GM12878 (cell line): ENCODE results near the gene TRPC3. TPM values are rescaled to one million over a fixed set of nuclear protein-coding genes. Genes with fewer than 3 reads are reported as not detected.

Experiments used
- FOS ChIP-seq: IDR thresholded peaks from 3 replicates; pipeline ENCODE4 v1.6.1; 2011; ENCODE audit warnings: borderline replicate concordance; ENCODE audit not compliant: insufficient read length; ENCODE audit errors: extremely low read depth
- JUND ChIP-seq: IDR thresholded peaks from 2 replicates; pipeline ENCODE4 v1.6.1; 2012; ENCODE audit warnings: low read depth, mild to moderate bottlenecking, low read length, improper control_type of control experiment, moderate library complexity
- MTA3 ChIP-seq: IDR thresholded peaks from 2 replicates; pipeline ENCODE4 v1.6.1; 2012; ENCODE audit warnings: low read length, inconsistent platforms, borderline replicate concordance
- NR2C1 ChIP-seq: fragments of 450-650 bp; IDR thresholded peaks from 2 replicates; pipeline ENCODE4 v1.6.1; 2017; ENCODE audit warnings: antibody characterized with exemption, mild to moderate bottlenecking, moderate library complexity
- PML ChIP-seq: IDR thresholded peaks from 2 replicates; pipeline ENCODE4 v1.6.1; 2012; ENCODE audit warnings: low read length, inconsistent platforms
- ZSCAN29 ChIP-seq: fragments of 450-650 bp; IDR thresholded peaks from 2 replicates; pipeline ENCODE4 v1.6.1; 2017; ENCODE audit warnings: mild to moderate bottlenecking, moderate library complexity
- polyA plus RNA-seq, 11 experiments: library from polyadenylated mRNA; depleted of rRNA in 4 of 11; unstranded in 6 of 11; stranded (reverse) in 5 of 11; fragments of >200 nt; fragmentation: Nextera tagmentation in 4 of 11; fragmentation: Illumina TruSeq in 1 of 11; extraction: Ambion mirVana in 4 of 11; extraction: Trizol in 1 of 11; gene quantifications; 1 replicate in 1 of 11; 2 replicates in 10 of 11; pipeline versions ENCODE4 v1.2.1 to v1.2.3, GENCODE V29; 2011 to 2016; ENCODE audit warnings: inconsistent platforms in 2 of 11, missing spikeins in 2 of 11, low read depth in 1 of 11
- total RNA-seq, 4 experiments: library from RNA; depleted of rRNA in 3 of 4; stranded (reverse); fragments of >200 nt in 3 of 4; fragmentation: Illumina TruSeq in 1 of 4; extraction: Trizol in 1 of 4; gene quantifications; 2 replicates each; pipeline versions ENCODE4 v1.2.1 to v1.2.3, GENCODE V29; 2013 to 2021
- TF ChIP-seq, protein P1 (sequence below): fragments of 150-350 bp; IDR thresholded peaks from 2 replicates; pipeline ENCODE4 v1.6.1; 2016; ENCODE audit warnings: low read depth, low read length
- TF ChIP-seq, protein P2 (sequence below): fragments of 450-650 bp; IDR thresholded peaks from 2 replicates; pipeline ENCODE4 v1.6.1; 2017; ENCODE audit warnings: mild to moderate bottlenecking, moderate library complexity
- TF ChIP-seq, protein P3 (sequence below): IDR thresholded peaks from 2 replicates; pipeline ENCODE4 v1.6.1; 2011; ENCODE audit warnings: borderline replicate concordance, low read depth, mild to moderate bottlenecking, moderate library complexity, mixed read lengths, low read length; ENCODE audit not compliant: insufficient read depth; ENCODE audit errors: extremely low read length
- TF ChIP-seq, protein P4 (sequence below): fragments of 450-650 bp; IDR thresholded peaks from 2 replicates; pipeline ENCODE4 v1.6.1; 2016; ENCODE audit warnings: mild to moderate bottlenecking, moderate library complexity, borderline replicate concordance

Gene TRPC3
- total and polyA plus RNA-seq, 10 of the 15 experiments (the other 5 are each of a cell fraction or from before 2014, with no cell fraction given) = not detected

DNA sequence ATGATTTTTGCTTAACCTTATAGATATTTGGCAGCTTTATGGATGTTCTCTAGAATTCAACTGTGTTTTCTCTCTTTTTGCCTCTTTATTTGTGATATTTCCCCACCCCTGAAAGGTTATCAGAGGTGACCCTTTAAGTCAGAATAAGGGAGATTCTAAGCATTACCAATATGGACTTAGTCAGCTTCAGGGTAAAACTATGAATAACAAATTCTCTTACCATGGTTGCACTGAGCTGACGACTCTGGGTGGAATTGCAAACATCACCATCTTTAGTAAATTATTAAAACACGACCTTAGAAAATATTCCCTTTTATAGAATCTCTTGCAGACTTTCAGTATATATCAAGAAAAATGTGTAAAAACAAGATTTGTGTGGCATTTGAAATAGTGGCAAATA lies 21.6 kb downstream of the TRPC3 start (continued):
- TF ChIP-seq, protein P1, sequence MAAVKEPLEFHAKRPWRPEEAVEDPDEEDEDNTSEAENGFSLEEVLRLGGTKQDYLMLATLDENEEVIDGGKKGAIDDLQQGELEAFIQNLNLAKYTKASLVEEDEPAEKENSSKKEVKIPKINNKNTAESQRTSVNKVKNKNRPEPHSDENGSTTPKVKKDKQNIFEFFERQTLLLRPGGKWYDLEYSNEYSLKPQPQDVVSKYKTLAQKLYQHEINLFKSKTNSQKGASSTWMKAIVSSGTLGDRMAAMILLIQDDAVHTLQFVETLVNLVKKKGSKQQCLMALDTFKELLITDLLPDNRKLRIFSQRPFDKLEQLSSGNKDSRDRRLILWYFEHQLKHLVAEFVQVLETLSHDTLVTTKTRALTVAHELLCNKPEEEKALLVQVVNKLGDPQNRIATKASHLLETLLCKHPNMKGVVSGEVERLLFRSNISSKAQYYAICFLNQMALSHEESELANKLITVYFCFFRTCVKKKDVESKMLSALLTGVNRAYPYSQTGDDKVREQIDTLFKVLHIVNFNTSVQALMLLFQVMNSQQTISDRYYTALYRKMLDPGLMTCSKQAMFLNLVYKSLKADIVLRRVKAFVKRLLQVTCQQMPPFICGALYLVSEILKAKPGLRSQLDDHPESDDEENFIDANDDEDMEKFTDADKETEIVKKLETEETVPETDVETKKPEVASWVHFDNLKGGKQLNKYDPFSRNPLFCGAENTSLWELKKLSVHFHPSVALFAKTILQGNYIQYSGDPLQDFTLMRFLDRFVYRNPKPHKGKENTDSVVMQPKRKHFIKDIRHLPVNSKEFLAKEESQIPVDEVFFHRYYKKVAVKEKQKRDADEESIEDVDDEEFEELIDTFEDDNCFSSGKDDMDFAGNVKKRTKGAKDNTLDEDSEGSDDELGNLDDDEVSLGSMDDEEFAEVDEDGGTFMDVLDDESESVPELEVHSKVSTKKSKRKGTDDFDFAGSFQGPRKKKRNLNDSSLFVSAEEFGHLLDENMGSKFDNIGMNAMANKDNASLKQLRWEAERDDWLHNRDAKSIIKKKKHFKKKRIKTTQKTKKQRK = no peak
- TF ChIP-seq, protein P2, sequence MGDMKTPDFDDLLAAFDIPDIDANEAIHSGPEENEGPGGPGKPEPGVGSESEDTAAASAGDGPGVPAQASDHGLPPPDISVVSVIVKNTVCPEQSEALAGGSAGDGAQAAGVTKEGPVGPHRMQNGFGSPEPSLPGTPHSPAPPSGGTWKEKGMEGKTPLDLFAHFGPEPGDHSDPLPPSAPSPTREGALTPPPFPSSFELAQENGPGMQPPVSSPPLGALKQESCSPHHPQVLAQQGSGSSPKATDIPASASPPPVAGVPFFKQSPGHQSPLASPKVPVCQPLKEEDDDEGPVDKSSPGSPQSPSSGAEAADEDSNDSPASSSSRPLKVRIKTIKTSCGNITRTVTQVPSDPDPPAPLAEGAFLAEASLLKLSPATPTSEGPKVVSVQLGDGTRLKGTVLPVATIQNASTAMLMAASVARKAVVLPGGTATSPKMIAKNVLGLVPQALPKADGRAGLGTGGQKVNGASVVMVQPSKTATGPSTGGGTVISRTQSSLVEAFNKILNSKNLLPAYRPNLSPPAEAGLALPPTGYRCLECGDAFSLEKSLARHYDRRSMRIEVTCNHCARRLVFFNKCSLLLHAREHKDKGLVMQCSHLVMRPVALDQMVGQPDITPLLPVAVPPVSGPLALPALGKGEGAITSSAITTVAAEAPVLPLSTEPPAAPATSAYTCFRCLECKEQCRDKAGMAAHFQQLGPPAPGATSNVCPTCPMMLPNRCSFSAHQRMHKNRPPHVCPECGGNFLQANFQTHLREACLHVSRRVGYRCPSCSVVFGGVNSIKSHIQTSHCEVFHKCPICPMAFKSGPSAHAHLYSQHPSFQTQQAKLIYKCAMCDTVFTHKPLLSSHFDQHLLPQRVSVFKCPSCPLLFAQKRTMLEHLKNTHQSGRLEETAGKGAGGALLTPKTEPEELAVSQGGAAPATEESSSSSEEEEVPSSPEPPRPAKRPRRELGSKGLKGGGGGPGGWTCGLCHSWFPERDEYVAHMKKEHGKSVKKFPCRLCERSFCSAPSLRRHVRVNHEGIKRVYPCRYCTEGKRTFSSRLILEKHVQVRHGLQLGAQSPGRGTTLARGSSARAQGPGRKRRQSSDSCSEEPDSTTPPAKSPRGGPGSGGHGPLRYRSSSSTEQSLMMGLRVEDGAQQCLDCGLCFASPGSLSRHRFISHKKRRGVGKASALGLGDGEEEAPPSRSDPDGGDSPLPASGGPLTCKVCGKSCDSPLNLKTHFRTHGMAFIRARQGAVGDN = no peak
- TF ChIP-seq, protein P3, sequence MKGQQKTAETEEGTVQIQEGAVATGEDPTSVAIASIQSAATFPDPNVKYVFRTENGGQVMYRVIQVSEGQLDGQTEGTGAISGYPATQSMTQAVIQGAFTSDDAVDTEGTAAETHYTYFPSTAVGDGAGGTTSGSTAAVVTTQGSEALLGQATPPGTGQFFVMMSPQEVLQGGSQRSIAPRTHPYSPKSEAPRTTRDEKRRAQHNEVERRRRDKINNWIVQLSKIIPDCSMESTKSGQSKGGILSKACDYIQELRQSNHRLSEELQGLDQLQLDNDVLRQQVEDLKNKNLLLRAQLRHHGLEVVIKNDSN = no peak
- TF ChIP-seq JUND (no peak), MTA3 (no peak), ZSCAN29 (no peak), NR2C1 (no peak), PML (no peak), FOS (no peak)
- TF ChIP-seq, protein P4, sequence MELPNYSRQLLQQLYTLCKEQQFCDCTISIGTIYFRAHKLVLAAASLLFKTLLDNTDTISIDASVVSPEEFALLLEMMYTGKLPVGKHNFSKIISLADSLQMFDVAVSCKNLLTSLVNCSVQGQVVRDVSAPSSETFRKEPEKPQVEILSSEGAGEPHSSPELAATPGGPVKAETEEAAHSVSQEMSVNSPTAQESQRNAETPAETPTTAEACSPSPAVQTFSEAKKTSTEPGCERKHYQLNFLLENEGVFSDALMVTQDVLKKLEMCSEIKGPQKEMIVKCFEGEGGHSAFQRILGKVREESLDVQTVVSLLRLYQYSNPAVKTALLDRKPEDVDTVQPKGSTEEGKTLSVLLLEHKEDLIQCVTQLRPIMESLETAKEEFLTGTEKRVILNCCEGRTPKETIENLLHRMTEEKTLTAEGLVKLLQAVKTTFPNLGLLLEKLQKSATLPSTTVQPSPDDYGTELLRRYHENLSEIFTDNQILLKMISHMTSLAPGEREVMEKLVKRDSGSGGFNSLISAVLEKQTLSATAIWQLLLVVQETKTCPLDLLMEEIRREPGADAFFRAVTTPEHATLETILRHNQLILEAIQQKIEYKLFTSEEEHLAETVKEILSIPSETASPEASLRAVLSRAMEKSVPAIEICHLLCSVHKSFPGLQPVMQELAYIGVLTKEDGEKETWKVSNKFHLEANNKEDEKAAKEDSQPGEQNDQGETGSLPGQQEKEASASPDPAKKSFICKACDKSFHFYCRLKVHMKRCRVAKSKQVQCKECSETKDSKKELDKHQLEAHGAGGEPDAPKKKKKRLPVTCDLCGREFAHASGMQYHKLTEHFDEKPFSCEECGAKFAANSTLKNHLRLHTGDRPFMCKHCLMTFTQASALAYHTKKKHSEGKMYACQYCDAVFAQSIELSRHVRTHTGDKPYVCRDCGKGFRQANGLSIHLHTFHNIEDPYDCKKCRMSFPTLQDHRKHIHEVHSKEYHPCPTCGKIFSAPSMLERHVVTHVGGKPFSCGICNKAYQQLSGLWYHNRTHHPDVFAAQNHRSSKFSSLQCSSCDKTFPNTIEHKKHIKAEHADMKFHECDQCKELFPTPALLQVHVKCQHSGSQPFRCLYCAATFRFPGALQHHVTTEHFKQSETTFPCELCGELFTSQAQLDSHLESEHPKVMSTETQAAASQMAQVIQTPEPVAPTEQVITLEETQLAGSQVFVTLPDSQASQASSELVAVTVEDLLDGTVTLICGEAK = no peak
